Stimulated activated CD4-positive, alpha-beta T cell treated with anti-CD3 and anti-CD28 coated beads, Interleukin-4, amount 100 ng/mL, for 48 hours (primary cell): ENCODE results near the gene DOP1B.
A peak's percentile ranks its signal among the peaks of the same experiment; 100 is the strongest.
"Not testable (repeated sequence)": the region's sequence is repeated elsewhere in the genome, so short reads cannot be mapped to it uniquely, and the experiment has no call there.

Source experiments
- DNase-seq, 2 donors: peaks; one replicate each; pipeline ENCODE4 v3.0.0-alpha.2; 2020; ENCODE audit warnings: low read depth in 2 of 2

DOP1B gene

GRCh38 chr21:36134803-36135390, 21.7 kb upstream of the DOP1B start, which contains the start of gene CBR3:
CBR3 (plus strand) TSS chr21:36135079; CDS start chr21:36135193, 114 bp downstream.
- peak; percentile 54 to 67 for DNase-seq

GRCh38 chr21:36135391-36136102, 21.1 kb upstream of the DOP1B start:
- DNase-seq, result peak in 1 of 2 donors; percentile 49

GRCh38 chr21:36139791-36140190, 16.8 kb upstream of the DOP1B start:
- not testable (repeated sequence) for DNase-seq

GRCh38 chr21:36141513-36141925, 15.1 kb upstream of the DOP1B start:
- DNase-seq, result peak; percentile 75 to 81

- DNase-seq, result not testable (repeated sequence)
These were observed 12.4 kb upstream of the DOP1B start for GRCh38 chr21:36144233-36144632.

GRCh38 chr21:36145259-36145658, 11.4 kb upstream of the DOP1B start:
- no peak for DNase-seq

GRCh38 chr21:36147911-36148310, 8.7 kb upstream of the DOP1B start:
- no peak for DNase-seq

GRCh38 chr21:36148886-36149285, 7.7 kb upstream of the DOP1B start:
- no peak for DNase-seq

GRCh38 chr21:36149788-36150711, 6.6 kb upstream of the DOP1B start:
- no peak for DNase-seq

- no peak for DNase-seq
These were observed 853 bp upstream of the DOP1B start for GRCh38 chr21:36155603-36156338.

- DNase-seq, result peak; percentile 100
These were observed 247 bp upstream of the DOP1B start for GRCh38 chr21:36156339-36156814.

GRCh38 chr21:36159356-36159921, 2.8 kb downstream of the DOP1B start:
- no peak for DNase-seq

- DNase-seq, result no peak
These were observed 4.2 kb downstream of the DOP1B start for GRCh38 chr21:36160850-36161178.

GRCh38 chr21:36162631-36163030, 6.0 kb downstream of the DOP1B start:
- DNase-seq, result no peak

GRCh38 chr21:36163750-36164741, 7.4 kb downstream of the DOP1B start:
- DNase-seq, result no peak

GRCh38 chr21:36165356-36165755, 8.7 kb downstream of the DOP1B start:
- no peak for DNase-seq

GRCh38 chr21:36166705-36167104, 10.1 kb downstream of the DOP1B start:
- DNase-seq, result no peak

- no peak for DNase-seq
These were observed 10.9 kb downstream of the DOP1B start for GRCh38 chr21:36167541-36167940.

- DNase-seq, result no peak
These were observed 13.0 kb downstream of the DOP1B start for GRCh38 chr21:36169470-36170128.
